Small intestine (tissue), 7 donors: ENCODE results near the gene GPRIN1. TPM values are rescaled to one million over a fixed set of nuclear protein-coding genes. Genes with fewer than 3 reads are reported as not detected.
"Not testable (repeated sequence)": the region's sequence is repeated elsewhere in the genome, so short reads cannot be mapped to it uniquely, and the experiment has no call there.

Source experiments
- DNase-seq, 2 donors: peaks; one replicate each; pipeline versions ENCODE4 v3.0.0 to v3.0.0-alpha.2; 2013
- FAIRE-seq: peaks from 2 replicates; lab custom pipeline; 2012; peaks lifted over from hg19 to GRCh38; lab: Jason Lieb, UNC
- H3K27ac ChIP-seq, 3 donors: one replicate each; pipeline ENCODE4 v1.5.1; 2013; ENCODE audit warnings: low read length in 2 of 3, mild to moderate bottlenecking in 2 of 3, control low read depth in 1 of 3, inconsistent platforms in 1 of 3, low read depth in 1 of 3, moderate library complexity in 1 of 3
- H3K27me3 ChIP-seq, 3 donors: one replicate each; pipeline ENCODE4 v1.6.1; 2013; ENCODE audit warnings: low read length in 3 of 3, inconsistent platforms in 1 of 3; ENCODE audit not compliant: control insufficient read depth in 3 of 3, insufficient read depth in 3 of 3
- H3K36me3 ChIP-seq, 3 donors: one replicate each; pipeline ENCODE4 v1.6.1; 2013; ENCODE audit warnings: low read length in 3 of 3, inconsistent platforms in 1 of 3, low read depth in 1 of 3, mild to moderate bottlenecking in 1 of 3, moderate library complexity in 1 of 3; ENCODE audit not compliant: control insufficient read depth in 3 of 3, insufficient read depth in 2 of 3
- H3K4me1 ChIP-seq, 3 donors: one replicate each; pipeline ENCODE4 v1.6.1; 2013; ENCODE audit warnings: low read length in 2 of 3, inconsistent platforms in 1 of 3, low read depth in 1 of 3, mild to moderate bottlenecking in 1 of 3, moderate library complexity in 1 of 3; ENCODE audit not compliant: control insufficient read depth in 3 of 3, insufficient read depth in 2 of 3
- H3K4me3 ChIP-seq, 3 donors: one replicate each; pipeline ENCODE4 v1.5.1; 2013; ENCODE audit warnings: low read length in 3 of 3, control low read depth in 1 of 3, inconsistent platforms in 1 of 3, low read depth in 1 of 3, mild to moderate bottlenecking in 1 of 3, moderate library complexity in 1 of 3
- H3K9me3 ChIP-seq, 2 donors: one replicate each; pipeline ENCODE4 v1.6.1; 2013; ENCODE audit warnings: low read depth in 1 of 2, low read length in 1 of 2; ENCODE audit not compliant: control insufficient read depth in 2 of 2, insufficient read depth in 1 of 2
- WGBS, 3 donors: extraction: QIAGEN DNeasy Blood & Tissue Kit; methylation state at CpG; one replicate each; pipeline ENCODE4 v1.1.7; 2013; 5-methylcytosine and 5-hydroxymethylcytosine counted together
- polyA plus RNA-seq, 4 donors: library from polyadenylated mRNA; stranded (reverse) in 3 of 4; unstranded in 1 of 4; fragments of 200-250 nt in 3 of 4; fragments of 120-200 nt in 1 of 4; gene quantifications; one replicate each; pipeline versions ENCODE4 v1.2.1 to v1.2.3, GENCODE V29; 2013
- donor health status: healthy with polysubstance abuse.
- donor health status: control.
- donor health status: control.
- donor health status: Bipolar disorder and iron deficiency.
- donor health status: healthy.

The GPRIN1 gene
- polyA plus RNA-seq, 4 donors, result 0.54 to 9.0 (median 1.6) TPM; not detected in 1

- 55 to 68% (median 62%) methylated on average over 3 of the region's 3 CpGs for WGBS, 3 donors
- Histone ChIP-seq H3K9me3 (no peaks in the 10 kb centered on the region), H3K36me3 (no peaks in the 10 kb centered on the region), H3K27ac (no peak overlapping the region), H3K27me3 (peaks cover 0 to 19% (median 4%) of the 10 kb centered on the region in 3 donors), H3K4me3 (no peak overlapping the region), H3K4me1 (peaks cover 0 to 3% (median 0%) of the 10 kb centered on the region in 3 donors)
- FAIRE-seq (no peak), DNase-seq (no peak)
These were observed 3.9 kb downstream of the GPRIN1 start for GRCh38 chr5:176606032-176606431.

GRCh38 chr5:176603091-176603490 lies 6.9 kb downstream of the GPRIN1 start:
- FAIRE-seq (no peak), DNase-seq (no peak)
- WGBS, 3 donors, result 12 to 17% (median 16%) methylated on average over 2 of the region's 2 CpGs
- no peaks in the 10 kb centered on the region for H3K4me1 ChIP-seq
- no peaks in the 10 kb centered on the region for H3K9me3 ChIP-seq
- H3K36me3 ChIP-seq, result no peaks in the 10 kb centered on the region
- no peak overlapping the region for H3K27ac ChIP-seq
- no peak overlapping the region for H3K4me3 ChIP-seq
- peaks cover 0 to 10% (median under 1%) of the 10 kb centered on the region in 3 donors for H3K27me3 ChIP-seq

- no peak overlapping the region for H3K4me3 ChIP-seq
- H3K9me3 ChIP-seq, result no peaks in the 10 kb centered on the region
- H3K36me3 ChIP-seq, result no peaks in the 10 kb centered on the region
- no peak for DNase-seq
- peaks cover 0 to 13% (median 0%) of the 10 kb centered on the region in 3 donors for H3K27me3 ChIP-seq
- WGBS, 3 donors, result 72 to 78% (median 74%) methylated on average over 12 of the region's 12 CpGs
- H3K27ac ChIP-seq, result no peak overlapping the region
- H3K4me1 ChIP-seq, result no peaks in the 10 kb centered on the region
- FAIRE-seq, result no peak
These were observed 8.0 kb downstream of the GPRIN1 start for GRCh38 chr5:176601901-176602482.

- not testable (repeated sequence) for H3K27ac ChIP-seq, H3K4me1 ChIP-seq, FAIRE-seq, H3K9me3 ChIP-seq, H3K4me3 ChIP-seq, DNase-seq
- H3K27me3 ChIP-seq, result peaks cover 0 to 13% (median 2%) of the 10 kb centered on the region in 3 donors
- peaks cover 0 to 13% (median 0%) of the 10 kb centered on the region in 3 donors for H3K36me3 ChIP-seq
- WGBS, 3 donors, result 80 to 86% (median 82%) methylated on average over 19 of the region's 19 CpGs
These were observed 10.1 kb downstream of the GPRIN1 start for GRCh38 chr5:176599749-176600430.

- DNase-seq, result no peak
- Histone ChIP-seq H3K27ac (peak overlapping the region in 1 of 3 donors; percentile 37), H3K4me3 (peak overlapping the region in 1 of 3 donors; percentile 35), H3K4me1 (peaks cover 0 to 3% (median 2%) of the 10 kb centered on the region in 3 donors), H3K9me3 (no peaks in the 10 kb centered on the region), H3K36me3 (peaks cover 0 to 30% (median 3%) of the 10 kb centered on the region in 3 donors), H3K27me3 (peaks cover 0 to 13% (median 4%) of the 10 kb centered on the region in 3 donors)
- FAIRE-seq, result no peak
- 58 to 64% (median 62%) methylated on average over 34 to 47 of the region's 47 CpGs for WGBS, 3 donors
These were observed 12.3 kb downstream of the GPRIN1 start for GRCh38 chr5:176597417-176598389.

- Histone ChIP-seq H3K9me3 (no peaks in the 10 kb centered on the region), H3K27me3 (peaks cover 0 to 13% (median 4%) of the 10 kb centered on the region in 3 donors), H3K36me3 (peaks cover 0 to 34% (median 3%) of the 10 kb centered on the region in 3 donors), H3K4me3 (peak overlapping the region in 1 of 3 donors; percentile 35), H3K4me1 (peaks cover 0 to 3% (median 2%) of the 10 kb centered on the region in 3 donors), H3K27ac (peak overlapping the region in 1 of 3 donors; percentile 37)
- 0 to 3% (median 3%) methylated on average over 68 to 98 of the region's 98 CpGs for WGBS, 3 donors
- no peak for FAIRE-seq
- DNase-seq, result peak; percentile 68 to 90
These were observed 13.1 kb downstream of the GPRIN1 start for GRCh38 chr5:176596689-176597416.

GRCh38 chr5:176596069-176596644 lies 13.8 kb downstream of the GPRIN1 start:
- Histone ChIP-seq H3K27me3 (peaks cover 0 to 13% (median 4%) of the 10 kb centered on the region in 3 donors), H3K9me3 (peaks cover 0 to 2% of the 10 kb centered on the region in 2 donors), H3K27ac (no peak overlapping the region), H3K36me3 (peaks cover 0 to 37% (median 3%) of the 10 kb centered on the region in 3 donors), H3K4me3 (peak overlapping the region in 1 of 3 donors; percentile 35), H3K4me1 (peaks cover 0 to 3% (median 2%) of the 10 kb centered on the region in 3 donors)
- 79 to 81% (median 80%) methylated on average over 23 of the region's 23 CpGs for WGBS, 3 donors
- DNase-seq (no peak), FAIRE-seq (no peak)
